Bronchial epithelial cell (primary cell): Measurements from ENCODE around the gene CCR9. TPM values are rescaled to one million over a fixed set of nuclear protein-coding genes. Genes with fewer than 3 reads are reported as not detected.

Source experiments
- DNase-seq: peaks from one replicate; pipeline ENCODE4 v3.0.0-alpha.2; 2010; ENCODE audit warnings: low read depth
- FAIRE-seq: peaks from 2 replicates; lab custom pipeline; 2011; peaks lifted over from hg19 to GRCh38; lab: Jason Lieb, UNC
- H3K27me3 ChIP-seq: 2 replicates; pipeline ENCODE4 v1.5.1; 2011; ENCODE audit warnings: low read length; ENCODE audit not compliant: control insufficient read depth, insufficient read depth
- H3K36me3 ChIP-seq: 2 replicates; pipeline ENCODE4 v1.5.1; 2011; ENCODE audit warnings: low read length; ENCODE audit not compliant: control insufficient read depth, insufficient read depth
- H3K4me3 ChIP-seq: 2 replicates; pipeline ENCODE4 v1.5.1; 2011; ENCODE audit warnings: mild to moderate bottlenecking, low read depth, low read length, control low read depth
- CTCF ChIP-seq: IDR thresholded peaks from 2 replicates; pipeline ENCODE4 v1.5.1; 2011; ENCODE audit warnings: mild to moderate bottlenecking, moderate library complexity, low read length, control low read depth, inconsistent platforms; ENCODE audit not compliant: insufficient read depth, severe bottlenecking
- total RNA-seq: library from RNA; depleted of rRNA; stranded (reverse); fragments of >200 nt; gene quantifications from 2 replicates; pipeline ENCODE4 v1.2.1, GENCODE V29; 2014

The CCR9 gene
- total RNA-seq, 1 donor from 2014 or later, result not detected

- H3K4me3 ChIP-seq, result no peak overlapping the region
- TF ChIP-seq CTCF, result no peak
- H3K36me3 ChIP-seq, result peaks cover 26% of the 10 kb centered on the region
- H3K27me3 ChIP-seq, result no peaks in the 10 kb centered on the region
- no peak for FAIRE-seq
- no peak for DNase-seq
Measured at GRCh38 chr3:45950686-45951600, 64.6 kb downstream of the CCR9 start.

GRCh38 chr3:45951946-45952345 lies 65.6 kb downstream of the CCR9 start:
- Histone ChIP-seq H3K4me3 (no peak overlapping the region), H3K36me3 (peaks cover 24% of the 10 kb centered on the region), H3K27me3 (no peaks in the 10 kb centered on the region)
- DNase-seq, result no peak
- no peak for FAIRE-seq
- TF ChIP-seq CTCF, result no peak

GRCh38 chr3:45952456-45952855 lies 66.1 kb downstream of the CCR9 start:
- peaks cover 24% of the 10 kb centered on the region for H3K36me3 ChIP-seq
- FAIRE-seq, result no peak
- TF ChIP-seq CTCF, result no peak
- H3K4me3 ChIP-seq, result no peak overlapping the region
- no peaks in the 10 kb centered on the region for H3K27me3 ChIP-seq
- DNase-seq, result no peak

Other genes starting within 250 kb of the CCR9 start
- gene SACM1L, start 197.1 kb upstream of the CCR9 start, total RNA-seq, result 26.6 and 30.6 TPM in 2 replicates
- gene SLC6A20, start 90.0 kb upstream of the CCR9 start, total RNA-seq, result 0.13 TPM in 1 of 2 replicates, not detected in the other
- gene LZTFL1, start 44.4 kb upstream of the CCR9 start, total RNA-seq, result 6.0 and 7.1 TPM in 2 replicates
- gene CXCR6, start 56.9 kb downstream of the CCR9 start, total RNA-seq, result not detected in 2 replicates
- 7.9 and 18.1 TPM in 2 replicates for gene FYCO1, start 109.3 kb downstream of the CCR9 start, total RNA-seq
- under 0.01 TPM in 1 of 2 replicates, not detected in the other for gene XCR1, start 140.9 kb downstream of the CCR9 start, total RNA-seq